ENCODE data around the gene LHPP.

GRCh38 chr10:124450783-124451057, 10.9 kb upstream of the LHPP start:
- no peak for TF ChIP-seq POLR2A (IDR thresholded peaks at IDR 0.05)
- TF ChIP-seq POLR2AphosphoS5 (IDR thresholded peaks at IDR 0.05): no peak
